ENCODE data around the gene FBXO44.

- no peak for TF ChIP-seq CTCF (IDR thresholded peaks at IDR 0.05)
- TF ChIP-seq ATF3 (CRISPR knock-in tag; conservative IDR thresholded peaks at IDR 0.05): no peak
- TF ChIP-seq ZBTB21 (CRISPR knock-in tag; IDR thresholded peaks at IDR 0.05; ENCODE audit: borderline replicate concordance): no peak
- no peak for TF ChIP-seq USF1 (CRISPR knock-in tag; IDR thresholded peaks at IDR 0.05)
- no peak for TF ChIP-seq ZNF425 (CRISPR knock-in tag; conservative IDR thresholded peaks at IDR 0.05)
- TF ChIP-seq GABPB1 (CRISPR knock-in tag; IDR thresholded peaks at IDR 0.05): no peak
- TF ChIP-seq ZSCAN18 (CRISPR knock-in tag; IDR thresholded peaks at IDR 0.05): no peak
- TF ChIP-seq ZNF512 (CRISPR knock-in tag; IDR thresholded peaks at IDR 0.05; ENCODE audit: borderline replicate concordance): no peak
- TF ChIP-seq E2F5 (CRISPR knock-in tag; IDR thresholded peaks at IDR 0.05): no peak
- no peak for TF ChIP-seq NR3C1 (CRISPR knock-in tag; conservative IDR thresholded peaks at IDR 0.05; ENCODE audit: low read depth)
- TF ChIP-seq NR1H2 (CRISPR knock-in tag; IDR thresholded peaks at IDR 0.05): no peak
- no peak for TF ChIP-seq MAX (CRISPR knock-in tag; IDR thresholded peaks at IDR 0.05)
- no peak for TF ChIP-seq CREB1 (CRISPR knock-in tag; IDR thresholded peaks at IDR 0.05)
- TF ChIP-seq FOXP1 (CRISPR knock-in tag; IDR thresholded peaks at IDR 0.05; ENCODE audit: borderline replicate concordance): no peak
These were observed 20.1 kb upstream of the FBXO44 start for GRCh38 chr1:11634365-11635192.

All from WTC11 (cell line).